H7 (cell line): ENCODE results near the gene YWHAG. TPM values are rescaled to one million over a fixed set of nuclear protein-coding genes. Genes with fewer than 3 reads are reported as not detected.
"Not testable (repeated sequence)": the region's sequence is repeated elsewhere in the genome, so short reads cannot be mapped to it uniquely, and the experiment has no call there.

Experiments used
- DNase-seq: peaks from one replicate; pipeline ENCODE4 v3.0.0; 2012
- H3K27me3 ChIP-seq: 2 replicates; pipeline ENCODE4 v1.6.0; 2011; ENCODE audit warnings: mild to moderate bottlenecking, low read length; ENCODE audit not compliant: control insufficient read depth, insufficient read depth
- H3K36me3 ChIP-seq: replicated peaks from 2 replicates; pipeline ENCODE4 v1.5.1; 2011; ENCODE audit warnings: low read length; ENCODE audit not compliant: control insufficient read depth, insufficient read depth
- H3K4me3 ChIP-seq: 2 replicates; pipeline ENCODE4 v1.5.1; 2011; ENCODE audit warnings: low read depth, mild to moderate bottlenecking, control low read depth, low read length, moderate library complexity; ENCODE audit not compliant: insufficient read depth
- total RNA-seq: library from RNA; depleted of rRNA; stranded (reverse); fragments of >200 nt; shearing (Covaris generic); gene quantifications from 2 replicates; pipeline ENCODE4 v1.2.3, GENCODE V29; 2014

Gene YWHAG
- total RNA-seq, 1 experiment from 2014 or later, result 83.2 TPM

GRCh38 chr7:76310102-76310957 is 48.5 kb downstream of the YWHAG start:
- Histone ChIP-seq H3K36me3 (no peaks in the 10 kb centered on the region), H3K27me3 (no peaks in the 10 kb centered on the region), H3K4me3 (no peak overlapping the region)
- DNase-seq, result no peak

GRCh38 chr7:76309341-76310101 is 49.3 kb downstream of the YWHAG start:
- DNase-seq, H3K4me3 ChIP-seq, H3K27me3 ChIP-seq, H3K36me3 ChIP-seq: not testable (repeated sequence)

GRCh38 chr7:76308874-76309273 is 49.9 kb downstream of the YWHAG start:
- H3K36me3 ChIP-seq, DNase-seq, H3K4me3 ChIP-seq: not testable (repeated sequence)

GRCh38 chr7:76304888-76305375 is 53.9 kb downstream of the YWHAG start:
- no peak for DNase-seq
- Histone ChIP-seq H3K36me3 (no peaks in the 10 kb centered on the region; the same call in 1 of the 2 replicates), H3K27me3 (peaks cover 5% of the 10 kb centered on the region), H3K4me3 (no peak overlapping the region)

More at GRCh38 chr7:76308874-76309273, 49.9 kb downstream of the YWHAG start:
- not testable (repeated sequence) for H3K27me3 ChIP-seq

GRCh38 chr7:76303202-76304147 is 55.3 kb downstream of the YWHAG start:
- peak; percentile 98 for DNase-seq
- Histone ChIP-seq H3K36me3 (no peaks in the 10 kb centered on the region; the same call in 1 of the 2 replicates), H3K27me3 (peaks cover 5% of the 10 kb centered on the region), H3K4me3 (peak overlapping the region; percentile 60)

- peak; percentile 92 for DNase-seq
- peak within 1 kb of the TSS; percentile 60 for H3K4me3 ChIP-seq
- peaks cover 5% of the 10 kb centered on the region for H3K27me3 ChIP-seq
- no peaks in the 10 kb centered on the region; the same call in 1 of the 2 replicates for H3K36me3 ChIP-seq
These were observed 56.2 kb downstream of the YWHAG start, which contains the start of gene HSPB1 for GRCh38 chr7:76302347-76303201. HSPB1 (plus strand) TSS chr7:76302673; CDS start chr7:76302713, 40 bp downstream.

GRCh38 chr7:76301000-76301399 is 57.8 kb downstream of the YWHAG start:
- no peaks in the 10 kb centered on the region; the same call in 1 of the 2 replicates for H3K36me3 ChIP-seq
- H3K27me3 ChIP-seq, result peaks cover 5% of the 10 kb centered on the region
- no peak for DNase-seq
- H3K4me3 ChIP-seq, result no peak overlapping the region

GRCh38 chr7:76300166-76300731 is 58.5 kb downstream of the YWHAG start:
- no peaks in the 10 kb centered on the region; the same call in 1 of the 2 replicates for H3K36me3 ChIP-seq
- peaks cover 5% of the 10 kb centered on the region for H3K27me3 ChIP-seq
- DNase-seq, result no peak
- no peak overlapping the region for H3K4me3 ChIP-seq

- Histone ChIP-seq H3K27me3 (peaks cover 4% of the 10 kb centered on the region), H3K36me3 (no peaks in the 10 kb centered on the region), H3K4me3 (no peak overlapping the region)
- no peak for DNase-seq
These were observed 61.7 kb downstream of the YWHAG start for GRCh38 chr7:76296743-76297740.

GRCh38 chr7:76294344-76295024 is 64.3 kb downstream of the YWHAG start:
- H3K27me3 ChIP-seq, result no peaks in the 10 kb centered on the region
- DNase-seq, result peak; percentile 88

GRCh38 chr7:76293407-76293901 is 65.3 kb downstream of the YWHAG start:
- no peak overlapping the region for H3K4me3 ChIP-seq
- DNase-seq, result no peak
- H3K27me3 ChIP-seq, result no peaks in the 10 kb centered on the region
- no peaks in the 10 kb centered on the region for H3K36me3 ChIP-seq

More at GRCh38 chr7:76294344-76295024, 64.3 kb downstream of the YWHAG start:
- Histone ChIP-seq H3K36me3 (no peaks in the 10 kb centered on the region), H3K4me3 (no peak overlapping the region)
